AG04449 (cell line): ENCODE data around the gene ADGRG6.

Experiments used
- CTCF ChIA-PET: fragments of 350-600 bp; formaldehyde crosslinking; extraction: SDS; loops from one replicate; lab custom pipeline; 2021; ENCODE audit warnings: antibody characterized with exemption; lab: Yijun Ruan, JAX
- POLR2A ChIA-PET: fragments of 400-600, 350-600 bp; formaldehyde crosslinking; extraction: SDS; loops from one replicate; lab custom pipeline; 2020; ENCODE audit warnings: antibody characterized with exemption, inconsistent platforms; lab: Yijun Ruan, JAX
- DNase-seq: peaks from one replicate; pipeline ENCODE4 v3.0.0-alpha.2; 2010; ENCODE audit warnings: low read depth, low spot score
- H3K4me3 ChIP-seq: 2 replicates; pipeline ENCODE4 v1.5.1; 2011; ENCODE audit warnings: low read depth, mild to moderate bottlenecking, control low read depth, low read length
- TF ChIP-seq, protein P1 (sequence below): IDR thresholded peaks from one replicate; pipeline ENCODE4 v1.5.1; 2011; ENCODE audit warnings: mild to moderate bottlenecking, moderate library complexity, low read length, control low read depth, inconsistent platforms; ENCODE audit not compliant: insufficient read depth; ENCODE audit errors: missing control alignments

Gene ADGRG6

DNA sequence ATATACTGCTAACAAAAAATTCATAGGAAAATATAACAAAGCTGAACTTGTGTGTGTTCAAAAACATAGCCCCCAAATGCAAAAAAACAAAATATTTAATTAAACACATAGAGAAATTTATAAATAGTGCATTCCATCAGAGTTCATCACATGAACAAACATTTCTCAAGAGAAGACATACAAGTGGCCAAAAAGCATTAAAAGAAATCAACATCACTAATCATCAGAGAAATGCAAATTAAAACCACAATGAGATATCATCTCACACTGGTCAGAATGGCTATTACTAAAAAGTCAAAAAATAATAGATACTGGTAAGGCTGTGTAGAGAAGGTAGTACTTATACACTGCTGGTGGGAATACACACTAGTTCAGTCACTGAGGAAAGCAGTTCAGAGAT, 39.6 kb upstream of the ADGRG6 start:
- H3K4me3 ChIP-seq, result no peak overlapping the region
- TF ChIP-seq, protein P1, sequence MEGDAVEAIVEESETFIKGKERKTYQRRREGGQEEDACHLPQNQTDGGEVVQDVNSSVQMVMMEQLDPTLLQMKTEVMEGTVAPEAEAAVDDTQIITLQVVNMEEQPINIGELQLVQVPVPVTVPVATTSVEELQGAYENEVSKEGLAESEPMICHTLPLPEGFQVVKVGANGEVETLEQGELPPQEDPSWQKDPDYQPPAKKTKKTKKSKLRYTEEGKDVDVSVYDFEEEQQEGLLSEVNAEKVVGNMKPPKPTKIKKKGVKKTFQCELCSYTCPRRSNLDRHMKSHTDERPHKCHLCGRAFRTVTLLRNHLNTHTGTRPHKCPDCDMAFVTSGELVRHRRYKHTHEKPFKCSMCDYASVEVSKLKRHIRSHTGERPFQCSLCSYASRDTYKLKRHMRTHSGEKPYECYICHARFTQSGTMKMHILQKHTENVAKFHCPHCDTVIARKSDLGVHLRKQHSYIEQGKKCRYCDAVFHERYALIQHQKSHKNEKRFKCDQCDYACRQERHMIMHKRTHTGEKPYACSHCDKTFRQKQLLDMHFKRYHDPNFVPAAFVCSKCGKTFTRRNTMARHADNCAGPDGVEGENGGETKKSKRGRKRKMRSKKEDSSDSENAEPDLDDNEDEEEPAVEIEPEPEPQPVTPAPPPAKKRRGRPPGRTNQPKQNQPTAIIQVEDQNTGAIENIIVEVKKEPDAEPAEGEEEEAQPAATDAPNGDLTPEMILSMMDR, result no peak
- CTCF ChIA-PET, result no interaction called here
- no peak for DNase-seq
- POLR2A ChIA-PET, result no interaction called here

DNA sequence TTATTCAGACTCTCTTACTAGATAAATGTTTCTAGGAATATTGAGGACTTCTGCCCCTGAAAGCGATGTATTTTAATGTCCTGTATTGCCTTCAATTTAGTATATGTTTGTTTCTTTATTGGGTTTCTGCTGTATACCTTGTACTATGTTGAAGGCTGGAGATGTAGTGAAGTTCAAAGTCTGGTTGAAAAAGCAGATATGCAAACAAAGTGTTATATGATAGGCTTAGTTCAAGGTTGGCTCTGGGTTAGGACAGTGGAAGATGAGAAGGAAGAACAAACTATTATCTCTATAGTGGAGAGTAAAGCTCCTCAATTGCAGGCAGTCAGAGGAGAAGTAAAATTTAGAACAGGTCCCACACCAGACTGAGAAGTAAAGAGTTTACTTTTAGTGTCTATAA, 36.3 kb upstream of the ADGRG6 start:
- DNase-seq, result no peak
- H3K4me3 ChIP-seq, result no peak overlapping the region
- POLR2A ChIA-PET, result no interaction called here
- CTCF ChIA-PET, result interaction anchor here (1.1 to 1.5 kb wide), 3 partner anchors 11 to 109 kb away, joined by 3 read pairs; no protein-coding TSS in a partner anchor
- TF ChIP-seq, protein P1, result no peak

DNA sequence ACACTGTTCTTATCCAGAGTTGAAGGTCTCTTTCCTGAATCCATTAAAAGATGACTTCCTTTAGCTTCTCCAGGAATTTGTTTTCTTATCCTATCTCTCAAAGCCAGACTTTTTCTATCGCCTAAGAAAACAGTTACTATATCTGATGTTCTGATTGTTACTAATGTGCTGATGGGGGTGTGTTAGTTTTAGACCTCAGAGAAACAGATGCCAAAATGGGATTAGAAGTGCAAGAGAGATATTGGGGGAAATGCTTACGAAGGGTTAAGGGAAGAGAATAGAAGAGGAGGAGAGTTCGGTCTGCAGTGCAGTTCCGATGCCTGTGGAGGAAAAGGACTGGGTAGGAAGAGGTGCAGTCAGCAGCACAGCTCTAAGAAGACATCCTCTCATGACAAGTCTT, 35.7 kb upstream of the ADGRG6 start:
- TF ChIP-seq, protein P1, result no peak
- H3K4me3 ChIP-seq, result no peak overlapping the region
- no peak for DNase-seq
- POLR2A ChIA-PET, result no interaction called here
- CTCF ChIA-PET, result interaction anchor here (1.1 to 1.5 kb wide), 3 partner anchors 10 to 110 kb away, joined by 3 read pairs; no protein-coding TSS in a partner anchor

DNA sequence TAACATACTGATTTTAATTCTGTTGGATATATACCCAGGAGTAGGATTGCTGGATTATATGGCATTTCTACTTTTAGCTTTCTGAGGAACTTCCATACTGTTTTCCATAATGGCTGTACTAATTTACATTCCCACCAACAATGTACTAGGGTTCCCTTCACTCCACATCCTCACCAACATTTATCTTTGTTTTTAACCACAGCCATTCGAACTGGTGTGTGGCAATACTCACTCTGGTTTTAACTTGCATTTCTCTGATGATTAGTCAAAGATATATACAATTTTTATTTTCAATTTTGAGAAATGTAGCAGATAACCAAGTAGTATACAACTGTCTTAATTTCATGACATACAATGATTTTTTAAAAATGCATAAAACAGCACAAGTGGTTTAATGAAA, 30.3 kb upstream of the ADGRG6 start:
- TF ChIP-seq, protein P1, result no peak
- ChIA-PET CTCF (no interaction called here), POLR2A (no interaction called here)
- no peak for DNase-seq
- no peak overlapping the region for H3K4me3 ChIP-seq

DNA sequence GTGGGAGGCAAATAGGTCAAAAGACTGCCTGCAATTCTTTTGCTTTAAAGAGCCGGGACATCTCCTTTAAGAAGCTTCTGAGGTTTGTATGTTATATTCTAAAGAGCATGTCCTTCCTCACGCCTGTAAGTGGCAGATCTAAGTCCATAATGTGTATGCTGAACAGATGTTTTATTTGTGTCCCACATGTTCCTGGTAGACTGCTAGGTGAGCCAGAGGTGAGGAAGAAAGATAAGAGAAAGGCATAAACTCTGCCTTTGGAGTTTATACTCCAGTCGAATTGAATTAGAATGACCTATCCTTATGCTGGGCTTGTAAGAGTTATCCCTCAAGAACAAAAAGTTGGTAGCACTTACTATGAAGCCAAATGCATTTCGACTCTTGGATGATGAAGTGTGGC, 27.2 kb upstream of the ADGRG6 start:
- TF ChIP-seq, protein P1, result no peak
- H3K4me3 ChIP-seq, result no peak overlapping the region
- POLR2A ChIA-PET, result no interaction called here
- DNase-seq, result no peak
- CTCF ChIA-PET, result interaction anchor here (2.1 kb wide), 1 partner anchor 12 kb away, joined by 6 read pairs; no protein-coding TSS in a partner anchor

DNA sequence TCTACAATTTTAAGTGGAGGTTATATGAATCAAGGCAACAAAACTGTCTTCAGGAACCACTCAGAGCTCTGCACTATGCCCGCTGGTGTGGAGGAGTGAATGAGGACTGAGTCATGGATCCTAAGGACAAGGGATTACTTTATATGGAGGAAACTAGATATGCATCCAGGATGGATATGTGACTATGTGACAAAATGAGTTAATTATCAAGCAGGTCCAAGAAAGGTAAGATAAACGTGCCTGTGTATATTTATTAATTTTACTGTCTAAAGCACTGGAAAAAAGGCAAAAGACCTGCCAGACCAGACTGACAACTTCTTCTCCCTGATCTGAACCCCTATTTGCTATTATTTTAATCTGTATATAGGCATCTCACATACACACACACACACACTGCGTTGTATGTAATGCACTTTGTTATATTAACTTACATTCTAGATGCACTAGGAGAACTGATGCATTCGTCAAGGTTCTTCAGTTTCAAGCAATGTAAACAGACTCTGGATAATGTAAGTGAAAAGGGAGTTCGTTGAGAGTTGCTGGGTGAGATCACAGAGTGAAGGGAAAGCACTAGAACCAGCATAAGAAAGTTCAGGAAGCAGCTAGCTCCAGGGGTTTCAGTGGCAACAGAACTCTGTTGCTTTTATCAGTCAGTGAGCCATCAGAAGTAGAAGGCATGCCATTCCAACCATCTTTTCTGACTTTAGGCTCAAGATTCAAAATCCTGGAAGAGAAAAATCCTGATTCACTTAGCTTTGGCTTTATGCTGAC, 26.4 kb upstream of the ADGRG6 start:
- CTCF ChIA-PET, result interaction anchor here (1.1 to 2.1 kb wide), 2 partner anchors 9 to 11 kb away, joined by 3 to 6 read pairs; no protein-coding TSS in a partner anchor

More for the DNA sequence above, 26.4 kb upstream of the ADGRG6 start:
- TF ChIP-seq, protein P1, result no peak
- DNase-seq, result no peak
- H3K4me3 ChIP-seq, result no peak overlapping the region
- POLR2A ChIA-PET, result no interaction called here
